PC-3 (cell line): ENCODE results near the gene RINL. TPM values are rescaled to one million over a fixed set of nuclear protein-coding genes. Genes with fewer than 3 reads are reported as not detected.

Source experiments
- ATAC-seq: fragments of 200-7000 bp; cut with Tn5 transposase; 2 replicates; pipeline ENCODE4 v1.9.1; 2020; ENCODE audit warnings: mild to moderate bottlenecking, moderate library complexity
- BruUV-seq: library from RNA; stranded (reverse); fragments of 400-500 nt; replicated peaks from 2 replicates; lab custom pipeline; 2021; lab: Mats Ljungman, UMichigan
- CTCF ChIA-PET: fragments of 300-600 bp; sonication (Branson Sonifier 250); formaldehyde crosslinking; loops from one replicate; lab custom pipeline; 2022; ENCODE audit warnings: antibody characterized with exemption; lab: Charles Lee
- POLR2A ChIA-PET: fragments of 300-600 bp; sonication (Branson Sonifier 250); formaldehyde crosslinking; loops from one replicate; lab custom pipeline; 2022; ENCODE audit warnings: antibody characterized with exemption; ENCODE audit not compliant: unreplicated experiment; lab: Charles Lee
- DNase-seq: peaks from one replicate; pipeline ENCODE4 v3.0.0-alpha.2; 2015
- H2AFZ ChIP-seq: fragments of 300-600 bp; sonication (generic); 2 replicates; pipeline ENCODE4 v1.6.0; 2016; ENCODE audit warnings: antibody characterized with exemption, low read length
- H3F3A ChIP-seq: fragments of 300-600 bp; sonication (generic); one replicate; pipeline ENCODE4 v1.6.0; 2017; ENCODE audit warnings: antibody characterized with exemption, low read length, control low read depth, mild to moderate bottlenecking; ENCODE audit not compliant: unreplicated experiment
- H3K27ac ChIP-seq: fragments of 300-600 bp; sonication (generic); 2 replicates; pipeline ENCODE4 v1.5.1; 2016; ENCODE audit warnings: mild to moderate bottlenecking, low read length
- H3K27me3 ChIP-seq: fragments of 300-600 bp; sonication (generic); 2 replicates; pipeline ENCODE4 v1.6.1; 2016; ENCODE audit warnings: low read length, mixed read lengths
- H3K36me3 ChIP-seq: fragments of 300-600 bp; sonication (generic); 2 replicates; pipeline ENCODE4 v1.6.1; 2016; ENCODE audit warnings: low read depth, mixed run types, low read length, mixed read lengths
- H3K4me1 ChIP-seq: fragments of 300-600 bp; sonication (generic); 2 replicates; pipeline ENCODE4 v1.5.1; 2016; ENCODE audit warnings: low read length; ENCODE audit not compliant: insufficient read depth
- H3K4me2 ChIP-seq: fragments of 300-600 bp; sonication (generic); 2 replicates; pipeline ENCODE4 v1.6.0; 2016; ENCODE audit warnings: low read length
- H3K4me3 ChIP-seq: fragments of 300-600 bp; sonication (generic); 2 replicates; pipeline ENCODE4 v1.5.1; 2016; ENCODE audit warnings: mild to moderate bottlenecking, low read length, mixed read lengths
- H3K79me2 ChIP-seq: fragments of 300-600 bp; sonication (generic); 2 replicates; pipeline ENCODE4 v1.6.1; 2017; ENCODE audit warnings: low read length, mixed read lengths
- H3K9ac ChIP-seq: fragments of 300-600 bp; sonication (generic); 2 replicates; pipeline ENCODE4 v1.6.0; 2016; ENCODE audit warnings: mild to moderate bottlenecking, low read length
- H3K9me2 ChIP-seq: fragments of 300-600 bp; sonication (generic); replicated peaks from 2 replicates; pipeline ENCODE4 v1.6.1; 2016; ENCODE audit warnings: mixed run types, low read length, mixed read lengths
- H3K9me3 ChIP-seq: fragments of 300-600 bp; sonication (generic); 2 replicates; pipeline ENCODE4 v1.6.1; 2016; ENCODE audit warnings: low read length, mixed read lengths
- H4K20me1 ChIP-seq: fragments of 300-600 bp; sonication (generic); 2 replicates; pipeline ENCODE4 v1.6.1; 2016; ENCODE audit warnings: low read length, mixed read lengths
- EZH2 ChIP-seq: fragments of 300-600 bp; sonication (generic); IDR thresholded peaks from one replicate; pipeline ENCODE4 v1.6.1; 2017; ENCODE audit warnings: antibody characterized with exemption, mild to moderate bottlenecking, low read length; ENCODE audit not compliant: unreplicated experiment
- EZH2phosphoT487 ChIP-seq: fragments of 300-600 bp; sonication (generic); IDR thresholded peaks from 2 replicates; pipeline ENCODE4 v1.6.1; 2018; ENCODE audit warnings: mild to moderate bottlenecking, antibody characterized with exemption, low read length, borderline replicate concordance
- intact Hi-C: fragments of 100-400 bp; cut with micrococcal nuclease; formaldehyde crosslinking; loops from 2 replicates; pipeline ENCODE4 v1.9.0; 2023
- total RNA-seq: library from RNA; depleted of rRNA; stranded (reverse); fragments of >200 nt; gene quantifications from 2 replicates; pipeline ENCODE4 v1.2.3, GENCODE V29; 2014
- TF ChIP-seq, protein P1 (sequence below): fragments of 300-600 bp; sonication (generic); conservative IDR thresholded peaks from 2 replicates; pipeline ENCODE4 v1.5.1; 2017; ENCODE audit warnings: antibody characterized with exemption, low read depth, mild to moderate bottlenecking, low read length

The RINL gene
- total RNA-seq, 1 experiment from 2014 or later = 3.2 TPM

GRCh38 chr19:38894968-38895367 lies 16.9 kb upstream of the RINL start:
- ATAC-seq = no peak
- H3K79me2 ChIP-seq = peaks cover 11% of the 10 kb centered on the region; the same call in 1 of the 2 replicates
- 0 out of 2 replicates have a peak, but pooled peaks cover 3% of the 10 kb centered on the region for H3K4me1 ChIP-seq
- DNase-seq = no peak
- CTCF ChIA-PET = no interaction called here
- H3K27me3 ChIP-seq = no peaks in the 10 kb centered on the region
- no TSS peak for BruUV-seq
- no peak overlapping the region for H3K4me2 ChIP-seq
- no peaks in the 10 kb centered on the region for H3K9me2 ChIP-seq
- intact Hi-C loops = loop anchor here (5.0 kb wide), 1 partner anchor 43 kb away; no protein-coding TSS in a partner anchor
- POLR2A ChIA-PET = no interaction called here
- no peak overlapping the region for H3K9ac ChIP-seq
- no peaks in the 10 kb centered on the region for H3K36me3 ChIP-seq
- TF ChIP-seq EZH2 (no peak), EZH2phosphoT487 (no peak)
- TF ChIP-seq, protein P1, sequence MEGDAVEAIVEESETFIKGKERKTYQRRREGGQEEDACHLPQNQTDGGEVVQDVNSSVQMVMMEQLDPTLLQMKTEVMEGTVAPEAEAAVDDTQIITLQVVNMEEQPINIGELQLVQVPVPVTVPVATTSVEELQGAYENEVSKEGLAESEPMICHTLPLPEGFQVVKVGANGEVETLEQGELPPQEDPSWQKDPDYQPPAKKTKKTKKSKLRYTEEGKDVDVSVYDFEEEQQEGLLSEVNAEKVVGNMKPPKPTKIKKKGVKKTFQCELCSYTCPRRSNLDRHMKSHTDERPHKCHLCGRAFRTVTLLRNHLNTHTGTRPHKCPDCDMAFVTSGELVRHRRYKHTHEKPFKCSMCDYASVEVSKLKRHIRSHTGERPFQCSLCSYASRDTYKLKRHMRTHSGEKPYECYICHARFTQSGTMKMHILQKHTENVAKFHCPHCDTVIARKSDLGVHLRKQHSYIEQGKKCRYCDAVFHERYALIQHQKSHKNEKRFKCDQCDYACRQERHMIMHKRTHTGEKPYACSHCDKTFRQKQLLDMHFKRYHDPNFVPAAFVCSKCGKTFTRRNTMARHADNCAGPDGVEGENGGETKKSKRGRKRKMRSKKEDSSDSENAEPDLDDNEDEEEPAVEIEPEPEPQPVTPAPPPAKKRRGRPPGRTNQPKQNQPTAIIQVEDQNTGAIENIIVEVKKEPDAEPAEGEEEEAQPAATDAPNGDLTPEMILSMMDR = no peak
- H3F3A ChIP-seq = no peaks in the 10 kb centered on the region
- H3K4me3 ChIP-seq = no peak overlapping the region
- H3K9me3 ChIP-seq = no peaks in the 10 kb centered on the region
- no peaks in the 10 kb centered on the region for H4K20me1 ChIP-seq
- H3K27ac ChIP-seq = no peak overlapping the region
- no peak overlapping the region for H2AFZ ChIP-seq

- ChIA-PET CTCF (no interaction called here), POLR2A (no interaction called here)
- TF ChIP-seq EZH2 = no peak
- no peak for TF ChIP-seq EZH2phosphoT487
- TF ChIP-seq, protein P1 = no peak
- Histone ChIP-seq H3K4me1 (0 out of 2 replicates have a peak, but pooled peaks cover 3% of the 10 kb centered on the region), H3K79me2 (0 out of 2 replicates have a peak, but pooled peaks cover 4% of the 10 kb centered on the region), H3K27ac (no peak overlapping the region), H4K20me1 (no peaks in the 10 kb centered on the region), H3K9ac (no peak overlapping the region), H3K36me3 (no peaks in the 10 kb centered on the region), H3K9me3 (no peaks in the 10 kb centered on the region), H3K4me2 (no peak overlapping the region), H3K27me3 (no peaks in the 10 kb centered on the region), H3F3A (no peaks in the 10 kb centered on the region), H3K9me2 (no peaks in the 10 kb centered on the region), H3K4me3 (no peak overlapping the region), H2AFZ (no peak overlapping the region)
- no peak for DNase-seq
- no TSS peak for BruUV-seq
- intact Hi-C loops = no loop called here
- no peak for ATAC-seq
These were observed 15.3 kb upstream of the RINL start for GRCh38 chr19:38893341-38893771.

DNA sequence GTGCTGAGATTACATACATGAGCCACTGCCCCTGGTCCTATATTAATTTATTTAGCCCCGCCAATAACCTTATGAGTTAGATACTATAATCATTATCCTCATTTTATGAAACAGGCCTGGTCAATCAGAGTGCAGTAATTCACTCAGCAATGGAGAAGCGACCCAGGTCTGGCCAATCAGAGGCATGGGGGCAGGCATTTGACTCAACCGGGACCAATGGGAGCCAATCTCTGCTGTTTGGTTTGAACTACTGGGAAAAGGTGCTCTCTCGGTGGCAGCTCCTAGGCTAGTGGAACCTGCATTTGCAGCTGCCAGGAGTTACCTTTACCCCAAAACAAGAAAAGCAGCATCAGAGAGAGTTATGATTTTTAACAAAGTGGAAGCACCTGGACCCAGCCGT lies 14.8 kb upstream of the RINL start:
- H3K4me3 ChIP-seq = no peak overlapping the region
- no peaks in the 10 kb centered on the region for H3F3A ChIP-seq
- H3K36me3 ChIP-seq = no peaks in the 10 kb centered on the region
- no peaks in the 10 kb centered on the region for H3K27me3 ChIP-seq
- H2AFZ ChIP-seq = no peak overlapping the region
- H3K9me2 ChIP-seq = no peaks in the 10 kb centered on the region
- no peaks in the 10 kb centered on the region for H3K79me2 ChIP-seq
- BruUV-seq = no TSS peak
- no peak overlapping the region for H3K4me2 ChIP-seq
- no peak for ATAC-seq
- no peak overlapping the region for H3K9ac ChIP-seq
- no peaks in the 10 kb centered on the region for H4K20me1 ChIP-seq
- no peaks in the 10 kb centered on the region for H3K9me3 ChIP-seq
- no peak for DNase-seq
- POLR2A ChIA-PET = no interaction called here
- H3K4me1 ChIP-seq = no peaks in the 10 kb centered on the region
- intact Hi-C loops = no loop called here
- TF ChIP-seq EZH2 (no peak), EZH2phosphoT487 (no peak)
- TF ChIP-seq, protein P1 = no peak
- no peak overlapping the region for H3K27ac ChIP-seq
- CTCF ChIA-PET = no interaction called here
